ENCODE measurements around the gene CREB3L1. TPM values are rescaled to one million over a fixed set of nuclear protein-coding genes. Genes with fewer than 3 reads are reported as not detected.
"Not testable (repeated sequence)": the region's sequence is repeated elsewhere in the genome, so short reads cannot be mapped to it uniquely, and the experiment has no call there.

CREB3L1 gene
- polyA plus RNA-seq, 1 donor, result 12.2 TPM

DNA sequence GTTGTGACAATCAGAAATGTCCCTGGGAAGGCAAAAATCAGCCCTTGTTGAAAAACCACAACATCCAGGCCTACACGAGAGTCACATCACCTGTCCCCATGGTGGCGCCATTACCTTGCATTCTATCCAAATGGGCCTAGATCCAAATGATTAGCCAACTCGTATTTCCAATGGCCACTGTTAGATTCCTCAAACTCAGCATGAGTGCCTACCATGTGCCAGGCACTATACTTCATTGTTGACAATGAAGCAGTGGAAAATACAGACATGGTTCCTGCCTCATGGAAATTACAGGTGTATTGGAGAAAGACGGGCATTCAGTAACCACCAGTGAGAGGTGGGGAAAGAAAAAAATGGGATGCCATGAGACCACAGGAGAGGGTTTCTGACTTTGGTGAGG lies 29.8 kb upstream of the CREB3L1 start:
- peak; percentile 52 for DNase-seq

GRCh38 chr11:46248289-46249102 lies 29.0 kb upstream of the CREB3L1 start:
- no peak for DNase-seq

GRCh38 chr11:46249103-46249937 lies 28.1 kb upstream of the CREB3L1 start:
- no peak for DNase-seq

DNA sequence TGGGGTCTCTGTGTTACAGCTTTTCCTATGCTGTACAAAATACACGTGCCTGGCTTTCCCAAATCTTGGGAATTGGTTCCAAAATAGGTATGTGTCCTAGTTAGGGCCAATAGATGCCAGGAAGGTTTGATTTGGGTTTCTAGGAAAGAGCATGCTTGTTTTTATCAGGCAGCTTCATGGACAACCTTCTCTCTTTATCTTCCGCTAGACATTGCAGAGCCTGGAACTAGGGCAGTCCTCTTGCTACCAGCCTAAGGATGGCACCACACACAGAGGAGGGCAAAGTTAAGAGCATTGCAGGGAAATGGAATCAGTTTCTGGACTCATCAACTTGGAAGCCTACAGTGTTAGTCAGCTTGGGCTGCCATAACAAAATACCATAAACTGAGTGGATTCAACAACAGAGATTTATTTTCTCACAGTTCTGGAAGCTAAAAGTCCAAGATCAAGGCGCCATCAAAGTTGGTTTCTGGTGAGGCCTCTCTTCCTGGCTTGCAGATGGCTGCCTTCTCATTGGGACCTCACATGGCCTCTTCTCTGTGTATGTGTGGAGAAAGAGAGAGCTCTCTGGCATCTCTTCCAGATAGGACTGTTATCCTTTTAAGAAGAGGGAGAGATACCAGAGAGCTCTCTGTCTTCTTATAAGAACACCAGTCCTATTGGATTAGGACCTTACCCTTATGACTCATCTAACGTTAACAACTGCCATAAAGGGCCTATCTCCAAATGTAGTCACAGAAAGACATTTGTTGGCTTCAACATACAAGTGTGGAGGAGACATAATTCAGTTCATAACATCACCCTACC lies 27.3 kb upstream of the CREB3L1 start:
- no peak for DNase-seq

DNA sequence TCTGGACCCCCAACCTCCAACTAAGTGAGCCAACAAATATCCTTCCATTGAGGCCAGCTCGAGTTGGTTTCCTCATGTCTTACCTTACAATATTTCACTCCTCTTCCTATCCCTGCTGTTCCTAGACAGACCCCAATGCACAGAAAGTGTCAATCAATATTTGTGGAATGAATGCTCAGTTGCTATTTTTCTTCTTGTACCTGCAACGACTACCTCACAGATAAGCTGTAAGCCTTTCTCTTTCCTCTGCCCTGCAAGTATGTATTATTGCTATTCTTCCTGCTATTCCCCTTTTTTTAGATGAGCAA lies 26.8 kb upstream of the CREB3L1 start:
- no peak for DNase-seq

DNA sequence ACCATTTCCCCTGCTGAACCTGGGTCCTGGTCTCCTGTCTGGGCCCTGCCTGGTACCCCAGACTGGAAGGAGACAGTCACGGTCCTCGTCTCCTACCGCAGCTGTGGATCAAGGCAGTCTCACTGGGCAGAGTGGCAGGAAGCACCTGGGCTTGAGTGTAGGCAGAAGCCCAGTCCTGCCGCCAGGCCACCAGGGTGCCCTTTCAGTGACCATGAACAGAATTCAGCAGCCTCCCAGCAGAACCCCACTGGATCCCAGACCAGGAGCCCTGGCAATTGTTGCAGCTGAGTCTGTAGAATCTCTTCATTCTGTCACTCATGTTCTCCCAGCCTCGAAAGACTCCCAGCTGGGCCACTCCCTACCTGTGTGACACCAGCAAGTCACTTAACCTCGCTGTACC lies 25.5 kb upstream of the CREB3L1 start:
- DNase-seq, result no peak

- no peak for DNase-seq
Observed at GRCh38 chr11:46252373-46252914, 25.0 kb upstream of the CREB3L1 start.

DNA sequence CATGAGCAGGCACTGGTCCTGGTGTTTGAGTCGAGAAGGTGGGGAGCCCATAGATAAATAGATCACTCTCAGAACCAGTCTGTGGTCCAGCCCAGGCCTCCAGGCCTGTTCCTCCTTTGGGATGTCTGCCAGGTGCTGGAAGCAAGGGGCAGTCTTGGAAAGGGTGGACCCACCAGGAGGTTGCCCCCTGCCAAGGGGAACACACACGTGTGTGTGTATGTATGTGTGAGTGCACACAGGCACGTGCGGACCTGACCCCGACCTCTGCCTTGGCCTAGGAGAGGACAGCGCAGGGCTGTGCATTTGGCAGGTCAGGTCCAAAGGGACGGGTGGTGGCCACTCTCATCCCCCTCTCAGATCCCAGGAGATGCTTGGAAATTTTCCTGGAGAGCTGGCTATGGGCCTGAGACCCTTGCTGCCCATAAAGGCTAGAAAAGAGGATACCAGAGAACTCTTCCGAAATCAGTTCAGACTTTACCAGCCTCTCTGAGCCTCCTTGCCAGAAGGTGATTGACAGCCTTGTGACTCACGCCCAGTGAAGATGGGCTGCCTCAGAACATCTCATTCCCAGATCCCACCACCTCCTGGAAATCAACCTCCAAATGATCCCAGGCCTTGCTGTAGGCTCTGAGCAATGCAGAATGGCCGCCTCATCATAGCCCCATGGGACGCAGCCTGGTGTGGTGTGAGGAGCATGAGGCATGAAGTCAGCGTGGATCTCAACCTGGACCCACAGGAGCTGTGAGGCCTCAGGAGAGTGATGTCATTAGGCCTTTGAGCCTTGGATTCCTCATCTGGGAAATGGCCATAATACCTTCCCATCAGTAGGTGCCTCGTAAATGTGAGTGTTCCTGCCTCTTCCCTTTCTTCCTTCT lies 24.0 kb upstream of the CREB3L1 start:
- DNase-seq, result no peak

DNA sequence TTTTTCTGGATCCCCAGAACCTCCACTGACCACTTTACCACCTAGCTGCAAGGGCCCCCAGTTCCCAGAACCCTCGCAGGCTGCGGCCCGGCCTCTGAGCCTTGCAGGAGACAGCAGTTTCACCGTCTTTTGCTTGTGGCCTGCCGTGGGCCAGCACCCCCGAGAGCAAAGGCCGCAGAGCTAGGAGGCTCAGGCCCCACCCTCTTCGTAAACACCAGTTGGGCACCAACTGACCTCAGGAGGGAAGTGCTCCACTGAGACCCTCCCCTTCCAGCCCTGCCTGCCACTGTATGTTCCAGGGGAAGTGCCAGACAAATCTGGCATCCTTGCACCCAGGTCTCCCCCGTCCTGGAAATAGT lies 23.4 kb upstream of the CREB3L1 start:
- DNase-seq, result no peak

DNA sequence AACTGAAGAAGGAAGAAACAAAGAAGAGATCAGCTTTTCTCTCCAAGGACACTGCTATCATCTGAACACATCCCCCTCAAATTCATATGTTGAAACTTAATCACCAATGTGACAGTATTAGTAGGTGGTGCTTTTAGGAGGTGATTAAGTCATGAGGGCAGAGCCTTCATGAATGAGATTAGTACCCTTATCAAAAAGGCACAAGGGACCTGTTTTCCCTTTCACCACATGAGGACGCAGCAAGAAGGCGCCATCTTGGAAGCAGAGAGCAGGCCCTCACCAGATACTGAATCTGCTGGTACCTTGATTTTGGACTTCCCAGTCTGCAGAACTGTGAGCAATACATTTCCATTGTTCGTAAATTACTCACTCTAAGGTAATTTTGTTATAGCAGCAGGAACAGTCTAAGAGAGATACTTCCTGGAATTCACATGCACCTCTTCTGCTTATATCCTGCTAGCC lies 20.9 kb upstream of the CREB3L1 start:
- no peak for DNase-seq

- not testable (repeated sequence) for DNase-seq
Observed at GRCh38 chr11:46259347-46259746, 18.1 kb upstream of the CREB3L1 start.

- DNase-seq, result no peak
Observed at GRCh38 chr11:46259971-46260560, 17.4 kb upstream of the CREB3L1 start.

GRCh38 chr11:46263120-46263519 lies 14.3 kb upstream of the CREB3L1 start:
- no peak for DNase-seq

DNA sequence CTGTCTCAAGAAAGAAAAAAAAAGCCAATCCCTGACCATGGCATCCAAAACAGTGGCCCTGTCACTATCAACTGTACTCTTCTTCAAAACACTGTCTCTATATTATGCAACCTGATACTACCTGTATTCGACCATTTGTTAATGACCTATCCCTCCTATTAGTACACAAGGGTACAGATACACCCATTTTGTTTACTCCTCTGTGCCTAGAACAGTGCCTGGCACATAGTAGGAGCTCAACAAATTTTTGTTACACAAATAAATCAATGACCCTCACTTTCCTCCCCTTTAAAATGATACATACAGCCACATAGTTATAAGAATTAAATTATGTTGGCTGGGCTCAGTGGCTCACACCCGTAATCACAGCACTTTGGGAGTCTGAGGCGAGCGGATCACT lies 13.4 kb upstream of the CREB3L1 start:
- no peak for DNase-seq

DNA sequence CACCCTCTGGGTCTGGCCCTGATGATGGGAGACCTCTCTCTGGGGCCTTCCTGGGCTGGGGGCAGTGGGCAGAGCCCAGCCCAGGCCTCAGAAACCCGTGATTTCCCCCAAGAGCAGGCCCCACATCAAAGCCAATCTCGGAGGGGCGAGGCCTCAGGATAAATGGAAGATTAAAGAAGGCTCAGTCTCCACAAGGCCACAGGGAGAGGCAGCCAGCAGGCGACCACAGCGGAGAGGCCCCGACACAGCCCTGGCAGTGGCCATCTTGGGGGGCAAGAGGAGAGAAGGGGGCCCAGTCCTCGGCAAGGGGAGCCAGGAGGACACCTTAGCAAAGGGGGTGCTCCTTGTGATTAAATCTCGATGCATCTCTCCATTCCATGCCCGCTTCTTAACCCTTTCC lies 12.5 kb upstream of the CREB3L1 start:
- no peak for DNase-seq

GRCh38 chr11:46265764-46266163 lies 11.7 kb upstream of the CREB3L1 start:
- DNase-seq, result no peak

- DNase-seq, result no peak
Observed at GRCh38 chr11:46267930-46268329, 9.5 kb upstream of the CREB3L1 start.

DNA sequence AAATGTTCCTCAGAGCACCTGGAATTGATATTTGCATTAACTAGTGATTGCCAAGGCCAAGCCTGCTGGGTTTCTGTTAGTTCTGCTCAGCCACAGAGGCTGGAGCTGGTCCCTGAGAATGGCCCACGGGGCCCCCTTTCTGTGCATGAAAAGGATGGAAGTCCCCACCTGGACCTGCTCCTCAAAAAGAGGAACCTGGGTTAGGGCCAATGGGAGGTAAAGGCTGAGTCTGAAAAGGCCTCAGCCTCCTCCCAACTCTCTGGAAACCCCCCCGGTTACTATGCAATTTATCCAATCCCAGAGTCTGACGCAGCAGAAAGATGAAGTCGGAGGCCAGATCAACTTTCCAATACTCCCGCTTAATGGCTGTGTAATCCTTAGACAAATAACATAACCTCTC lies 6.8 kb upstream of the CREB3L1 start:
- DNase-seq, result no peak

DNA sequence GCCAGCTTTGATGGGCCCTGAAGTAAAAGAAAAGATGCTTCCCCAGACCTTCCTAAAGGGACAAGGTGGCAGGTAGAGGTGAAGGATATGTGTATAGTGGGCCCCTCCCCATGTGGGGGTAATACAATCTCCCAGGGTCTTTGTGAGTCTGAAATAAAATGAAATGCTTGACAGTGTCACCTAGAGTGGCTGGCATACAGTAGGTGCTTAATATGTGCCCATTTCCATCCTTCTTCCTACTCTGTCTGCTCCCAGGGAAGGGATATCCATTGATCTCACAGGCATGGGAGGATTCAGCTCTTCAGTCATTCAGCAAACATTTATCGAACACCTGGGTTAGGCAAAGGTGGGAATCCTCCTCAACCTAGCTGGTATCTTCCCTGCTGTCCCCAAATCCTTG lies 6.1 kb upstream of the CREB3L1 start:
- no peak for DNase-seq

DNA sequence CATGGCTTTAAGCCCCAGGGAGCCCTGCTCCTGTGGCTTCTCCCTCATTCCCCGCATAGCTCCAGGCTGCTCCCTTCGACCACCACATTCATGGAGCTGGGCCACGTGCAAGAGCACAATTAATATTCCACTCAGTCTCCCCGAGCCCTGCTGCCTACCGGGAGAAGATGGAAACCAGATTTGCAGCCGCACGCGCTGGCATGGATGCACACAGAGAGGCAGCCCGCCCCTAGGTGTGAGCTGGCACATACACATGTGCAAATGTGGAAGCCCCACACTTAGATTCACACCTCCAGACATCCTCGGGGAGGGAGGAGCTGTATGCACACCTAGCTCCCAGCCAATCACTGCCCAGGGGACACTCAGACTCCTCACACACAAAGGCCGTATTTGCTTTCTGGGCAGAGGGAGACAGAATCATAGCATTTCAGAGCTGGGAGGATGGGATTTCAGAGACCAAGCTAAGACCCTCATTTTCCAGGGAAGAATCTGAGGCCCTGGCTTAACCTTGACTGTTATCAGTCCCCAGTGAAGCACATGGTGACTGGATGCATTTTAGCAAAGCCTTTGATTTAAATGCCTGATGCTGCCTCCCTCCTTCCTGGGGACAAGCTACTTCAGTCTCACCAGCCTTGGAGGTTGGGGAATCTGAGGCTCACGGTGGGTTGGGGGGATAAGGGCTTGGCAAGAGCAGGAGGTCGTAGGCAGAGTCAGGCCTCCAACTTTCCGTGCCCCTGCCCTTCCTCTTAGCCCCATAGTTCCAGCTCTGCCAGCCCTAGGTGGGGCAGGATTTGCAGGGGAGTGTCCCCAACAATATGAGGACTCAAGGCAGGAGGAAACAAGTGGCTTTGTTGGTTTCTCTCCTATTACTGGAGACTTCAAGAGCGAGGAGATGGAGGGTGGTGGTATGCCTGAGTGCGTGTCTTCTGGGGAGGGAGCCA lies 5.3 kb upstream of the CREB3L1 start:
- DNase-seq, result no peak
